Nephron (organoid): ENCODE data around the gene PHC3.

ENCODE experiments used
- H3K27ac Mint-ChIP-seq, 3 experiments: 2 replicates each; pipeline ENCODE4 v1.8.0; 2020; ENCODE audit warnings: mixed read lengths in 3 of 3, mild to moderate bottlenecking in 2 of 3, moderate library complexity in 1 of 3
- H3K27me3 Mint-ChIP-seq: 2 replicates; pipeline ENCODE4 v1.8.0; 2021; ENCODE audit warnings: low read depth, mild to moderate bottlenecking, moderate library complexity, mixed read lengths
- H3K36me3 Mint-ChIP-seq: 2 replicates; pipeline ENCODE4 v1.8.0; 2020; ENCODE audit warnings: low read depth, mixed read lengths
- H3K4me1 Mint-ChIP-seq: 2 replicates; pipeline ENCODE4 v1.8.0; 2020; ENCODE audit warnings: mixed read lengths
- H3K4me3 Mint-ChIP-seq, 3 experiments: 2 replicates each; pipeline ENCODE4 v1.8.0; 2020; ENCODE audit warnings: mild to moderate bottlenecking in 3 of 3, mixed read lengths in 3 of 3, moderate library complexity in 2 of 3
- H3K9me3 Mint-ChIP-seq: 2 replicates; pipeline ENCODE4 v1.8.0; 2020; ENCODE audit warnings: mixed read lengths
- CTCF ChIP-seq, 3 experiments: fragments of 200-600 bp; sonication (generic); IDR thresholded peaks; one replicate each; pipeline ENCODE4 v1.5.0; 2021; ENCODE audit warnings: antibody characterized with exemption in 3 of 3; ENCODE audit not compliant: unreplicated experiment in 3 of 3

The PHC3 gene

GRCh38 chr3:170108955-170109354, 72.6 kb downstream of the PHC3 start:
- Mint-ChIP-seq H3K27me3 (no peaks in the 10 kb centered on the region), H3K27ac (no peak overlapping the region), H3K4me1 (no peaks in the 10 kb centered on the region), H3K4me3 (no peak overlapping the region), H3K9me3 (no peaks in the 10 kb centered on the region), H3K36me3 (peaks cover 45% of the 10 kb centered on the region)
- no peak for TF ChIP-seq CTCF (IDR thresholded peaks at IDR 0.05; ENCODE audit: unreplicated experiment in 3 of 3)

GRCh38 chr3:170107941-170108340, 73.6 kb downstream of the PHC3 start:
- H3K4me1 Mint-ChIP-seq = no peaks in the 10 kb centered on the region
- H3K36me3 Mint-ChIP-seq = peaks cover 39% of the 10 kb centered on the region
- no peaks in the 10 kb centered on the region for H3K27me3 Mint-ChIP-seq
- H3K9me3 Mint-ChIP-seq = no peaks in the 10 kb centered on the region
- no peak for TF ChIP-seq CTCF (IDR thresholded peaks at IDR 0.05; ENCODE audit: unreplicated experiment in 3 of 3)
- H3K4me3 Mint-ChIP-seq = no peak overlapping the region
- no peak overlapping the region for H3K27ac Mint-ChIP-seq

- Mint-ChIP-seq H3K4me1 (no peaks in the 10 kb centered on the region), H3K9me3 (no peaks in the 10 kb centered on the region)
- no peak for TF ChIP-seq CTCF (IDR thresholded peaks at IDR 0.05; ENCODE audit: unreplicated experiment in 3 of 3)
Observed at GRCh38 chr3:170102431-170102830, 79.1 kb downstream of the PHC3 start.

GRCh38 chr3:170100944-170101343, 80.6 kb downstream of the PHC3 start:
- Mint-ChIP-seq H3K36me3 (peaks cover 62% of the 10 kb centered on the region), H3K4me3 (no peak overlapping the region), H3K27ac (no peak overlapping the region), H3K9me3 (no peaks in the 10 kb centered on the region), H3K27me3 (no peaks in the 10 kb centered on the region), H3K4me1 (no peaks in the 10 kb centered on the region)
- TF ChIP-seq CTCF (IDR thresholded peaks at IDR 0.05; ENCODE audit: unreplicated experiment in 3 of 3) = no peak

More at GRCh38 chr3:170102431-170102830, 79.1 kb downstream of the PHC3 start:
- Mint-ChIP-seq H3K27me3 (no peaks in the 10 kb centered on the region), H3K36me3 (peaks cover 48% of the 10 kb centered on the region), H3K4me3 (no peak overlapping the region), H3K27ac (no peak overlapping the region)

GRCh38 chr3:170098753-170099152, 82.8 kb downstream of the PHC3 start:
- Mint-ChIP-seq H3K4me3 (no peak overlapping the region), H3K27ac (no peak overlapping the region), H3K9me3 (no peaks in the 10 kb centered on the region), H3K27me3 (no peaks in the 10 kb centered on the region), H3K4me1 (no peaks in the 10 kb centered on the region), H3K36me3 (peaks cover 77% of the 10 kb centered on the region)
- no peak for TF ChIP-seq CTCF (IDR thresholded peaks at IDR 0.05; ENCODE audit: unreplicated experiment in 3 of 3)

- H3K27me3 Mint-ChIP-seq = no peaks in the 10 kb centered on the region
- H3K9me3 Mint-ChIP-seq = no peaks in the 10 kb centered on the region
- peaks cover 77% of the 10 kb centered on the region for H3K36me3 Mint-ChIP-seq
- H3K4me3 Mint-ChIP-seq = no peak overlapping the region
- no peak overlapping the region for H3K27ac Mint-ChIP-seq
- no peaks in the 10 kb centered on the region for H3K4me1 Mint-ChIP-seq
- TF ChIP-seq CTCF (IDR thresholded peaks at IDR 0.05; ENCODE audit: unreplicated experiment in 3 of 3) = no peak
Observed at GRCh38 chr3:170096342-170096741, 85.2 kb downstream of the PHC3 start.
